Testis (tissue), 3 donors: ENCODE data around the gene DMGDH. TPM values are rescaled to one million over a fixed set of nuclear protein-coding genes. Genes with fewer than 3 reads are reported as not detected.

Experiments
- DNase-seq: peaks from one replicate; pipeline ENCODE4 v3.0.0-alpha.2; 2019
- H3K27ac ChIP-seq, 2 donors: fragments of 200-600 bp; sonication (generic); one replicate each; pipeline ENCODE4 v1.5.1; 2019
- H3K27me3 ChIP-seq: fragments of 200-600 bp; sonication (generic); one replicate; pipeline ENCODE4 v1.5.1; 2019
- H3K36me3 ChIP-seq: fragments of 200-600 bp; sonication (generic); one replicate; pipeline ENCODE4 v1.5.1; 2017; ENCODE audit warnings: low read depth; ENCODE audit errors: missing control alignments
- H3K4me1 ChIP-seq: fragments of 200-600 bp; sonication (generic); one replicate; pipeline ENCODE4 v1.5.1; 2019
- H3K4me3 ChIP-seq, 2 donors: fragments of 200-600 bp; sonication (generic); one replicate each; pipeline ENCODE4 v1.5.1; 2017 to 2019
- H3K9me3 ChIP-seq: fragments of 200-600 bp; sonication (generic); one replicate; pipeline ENCODE4 v1.5.1; 2017
- CTCF ChIP-seq, 3 experiments: fragments of 450-650 bp in 2 of 3; fragments of 200-600 bp in 1 of 3; sonication (generic) in 1 of 3; IDR thresholded peaks; one replicate each; pipeline ENCODE4 v1.5.1; 2016 to 2019; ENCODE audit warnings: antibody characterized with exemption in 3 of 3, mild to moderate bottlenecking in 2 of 3, moderate library complexity in 1 of 3
- POLR2A ChIP-seq: fragments of 450-650 bp; IDR thresholded peaks from one replicate; pipeline ENCODE4 v1.6.1; 2017; ENCODE audit warnings: antibody characterized with exemption, mild to moderate bottlenecking, moderate library complexity
- WGBS, 2 donors: methylation state at CpG; one replicate each; pipeline ENCODE4 v1.1.5; 2018; 5-methylcytosine and 5-hydroxymethylcytosine counted together
- intact Hi-C: fragments of 100-400 bp; cut with DNase I; formaldehyde crosslinking; loops from one replicate; pipeline ENCODE4 v1.15.1; 2023; ENCODE audit warnings: low total_unique reads
- polyA plus RNA-seq: library from polyadenylated mRNA; stranded (reverse); fragments of 350-450 nt; fragmentation: Illumina TruSeq; extraction: RNeasy Lipid Tissue Mini Kit (QIAGEN cat#74804); gene quantifications from one replicate; pipeline ENCODE4 v1.2.3, GENCODE V29; 2014; ENCODE audit warnings: low read depth, low replicate concordance; ENCODE audit not compliant: insufficient read depth
- total RNA-seq, 2 donors: library from RNA; depleted of rRNA; stranded (reverse); fragments of >200 nt; gene quantifications; one replicate each; pipeline ENCODE4 v1.2.3, GENCODE V29; 2016

Gene DMGDH
- total and polyA plus RNA-seq, 3 donors from 2014 or later: 3.8 to 18.0 (median 6.8) TPM

- intact Hi-C loops: no loop called here
- Histone ChIP-seq H3K9me3 (no peaks in the 10 kb centered on the region), H3K4me3 (no peak overlapping the region), H3K36me3 (no peaks in the 10 kb centered on the region), H3K27ac (no peak overlapping the region), H3K27me3 (no peaks in the 10 kb centered on the region), H3K4me1 (no peaks in the 10 kb centered on the region)
- WGBS, 2 donors: 95 to 98% methylated on average over 5 of the region's 5 CpGs
- TF ChIP-seq POLR2A (no peak), CTCF (IDR thresholded peaks at IDR 0.05) (no peak)
- DNase-seq: no peak
Observed at GRCh38 chr5:79081779-79082178, 12.3 kb upstream of the DMGDH start.

- Histone ChIP-seq H3K27ac (no peak overlapping the region), H3K4me3 (no peak overlapping the region), H3K4me1 (no peaks in the 10 kb centered on the region), H3K36me3 (no peaks in the 10 kb centered on the region), H3K9me3 (no peaks in the 10 kb centered on the region), H3K27me3 (no peaks in the 10 kb centered on the region)
- TF ChIP-seq CTCF (IDR thresholded peaks at IDR 0.05) (no peak), POLR2A (no peak)
- WGBS, 2 donors: 67 to 92% methylated on average over 1 to 2 of the region's 2 CpGs
- no peak for DNase-seq
- intact Hi-C loops: no loop called here
Observed at GRCh38 chr5:79080804-79081203, 11.3 kb upstream of the DMGDH start.

- 52 to 78% methylated on average over 3 of the region's 3 CpGs for WGBS, 2 donors
- intact Hi-C loops: no loop called here
- DNase-seq: no peak
- H3K9me3 ChIP-seq: no peaks in the 10 kb centered on the region
- H3K4me3 ChIP-seq: no peak overlapping the region
- H3K27ac ChIP-seq: no peak overlapping the region
- no peaks in the 10 kb centered on the region for H3K27me3 ChIP-seq
- TF ChIP-seq POLR2A: no peak
- TF ChIP-seq CTCF (IDR thresholded peaks at IDR 0.05): no peak
- no peaks in the 10 kb centered on the region for H3K4me1 ChIP-seq
- H3K36me3 ChIP-seq: no peaks in the 10 kb centered on the region
Observed at GRCh38 chr5:79077680-79078365, 8.3 kb upstream of the DMGDH start.

- no peaks in the 10 kb centered on the region for H3K4me1 ChIP-seq
- TF ChIP-seq POLR2A: no peak
- TF ChIP-seq CTCF (IDR thresholded peaks at IDR 0.05): no peak
- H3K4me3 ChIP-seq: no peak overlapping the region
- H3K36me3 ChIP-seq: no peaks in the 10 kb centered on the region
- no peaks in the 10 kb centered on the region for H3K27me3 ChIP-seq
- WGBS, 2 donors: 65 to 72% methylated on average over 4 of the region's 4 CpGs
- no peak overlapping the region for H3K27ac ChIP-seq
- DNase-seq: no peak
- intact Hi-C loops: no loop called here
- no peaks in the 10 kb centered on the region for H3K9me3 ChIP-seq
Observed at GRCh38 chr5:79076819-79077218, 7.3 kb upstream of the DMGDH start.
